Measurements from ENCODE around the gene MEOX2. TPM values are rescaled to one million over a fixed set of nuclear protein-coding genes. Genes with fewer than 3 reads are reported as not detected.

Gene MEOX2
- total and polyA plus RNA-seq, 4 donors = 3.0 to 103 (median 13.6) TPM

DNA sequence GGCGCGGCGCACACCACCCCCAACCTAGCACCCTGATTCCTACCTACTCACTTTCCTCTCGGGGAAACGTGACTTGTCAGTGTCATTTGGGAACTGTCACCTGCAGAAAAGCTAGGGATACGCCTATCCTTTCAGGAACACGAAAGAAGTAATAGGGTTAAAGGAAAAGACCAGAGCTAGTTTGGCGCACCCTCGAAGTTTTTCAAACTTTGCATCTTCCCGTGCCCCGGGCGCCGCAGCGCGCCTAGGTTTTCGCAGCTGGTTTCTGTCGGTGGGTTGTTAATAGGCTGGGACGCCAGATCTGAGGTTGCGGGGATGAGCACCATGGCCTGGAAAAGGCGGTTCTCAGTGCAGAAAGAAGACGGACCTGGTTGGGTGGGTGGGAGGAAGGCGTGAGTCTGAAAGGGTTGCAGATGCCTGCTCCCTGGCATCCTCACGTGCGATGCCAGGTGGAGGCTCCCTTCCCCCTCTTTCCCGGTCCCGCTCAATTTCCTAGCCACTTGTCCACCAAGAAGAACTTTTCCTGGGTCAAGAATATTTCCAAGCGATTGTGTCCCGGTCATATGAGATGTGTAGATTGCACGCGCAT, 568 bp upstream of the MEOX2 start:
- Histone ChIP-seq H3K27me3 (ENCODE audit: control insufficient read depth in 3 of 3, insufficient read depth in 3 of 3, low read length in 2 of 3) (peaks cover 0 to 65% (median 3%) of the 10 kb centered on the region in 3 donors), H3K36me3 (ENCODE audit: control insufficient read depth in 4 of 4, insufficient read depth in 4 of 4, low read length in 4 of 4) (peaks cover 0 to 31% (median 0%) of the 10 kb centered on the region in 4 donors), H3K9ac (ENCODE audit: insufficient read depth in 1 of 2, low read length in 2 of 2) (peak overlapping the region; percentile 42 to 62), H3K4me1 (ENCODE audit: control insufficient read depth in 5 of 5, insufficient read depth in 5 of 5, low read length in 5 of 5) (peaks cover 0 to 17% (median 3%) of the 10 kb centered on the region in 5 donors), H3K27ac (ENCODE audit: low read depth in 1 of 2, low read length in 1 of 2) (peak overlapping the region; percentile 75 to 79), H3K9me3 (ENCODE audit: control insufficient read depth in 4 of 4, insufficient read depth in 3 of 4, low read length in 3 of 4) (peaks cover 0 to 7% (median 0%) of the 10 kb centered on the region in 4 donors), H3K4me3 (peak overlapping the region; percentile 0)
- WGBS, 2 donors = 5 to 6% methylated on average over 30 of the region's 30 CpGs
- ATAC-seq (ENCODE audit: insufficient read depth, low FRiP score) (no peak), DNase-seq (peak in 1 of 3 donors; percentile 61)
- TF ChIP-seq, protein P1, sequence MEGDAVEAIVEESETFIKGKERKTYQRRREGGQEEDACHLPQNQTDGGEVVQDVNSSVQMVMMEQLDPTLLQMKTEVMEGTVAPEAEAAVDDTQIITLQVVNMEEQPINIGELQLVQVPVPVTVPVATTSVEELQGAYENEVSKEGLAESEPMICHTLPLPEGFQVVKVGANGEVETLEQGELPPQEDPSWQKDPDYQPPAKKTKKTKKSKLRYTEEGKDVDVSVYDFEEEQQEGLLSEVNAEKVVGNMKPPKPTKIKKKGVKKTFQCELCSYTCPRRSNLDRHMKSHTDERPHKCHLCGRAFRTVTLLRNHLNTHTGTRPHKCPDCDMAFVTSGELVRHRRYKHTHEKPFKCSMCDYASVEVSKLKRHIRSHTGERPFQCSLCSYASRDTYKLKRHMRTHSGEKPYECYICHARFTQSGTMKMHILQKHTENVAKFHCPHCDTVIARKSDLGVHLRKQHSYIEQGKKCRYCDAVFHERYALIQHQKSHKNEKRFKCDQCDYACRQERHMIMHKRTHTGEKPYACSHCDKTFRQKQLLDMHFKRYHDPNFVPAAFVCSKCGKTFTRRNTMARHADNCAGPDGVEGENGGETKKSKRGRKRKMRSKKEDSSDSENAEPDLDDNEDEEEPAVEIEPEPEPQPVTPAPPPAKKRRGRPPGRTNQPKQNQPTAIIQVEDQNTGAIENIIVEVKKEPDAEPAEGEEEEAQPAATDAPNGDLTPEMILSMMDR (IDR thresholded peaks at IDR 0.05; ENCODE audit: control extremely low read depth, extremely low read depth) = no peak

DNA sequence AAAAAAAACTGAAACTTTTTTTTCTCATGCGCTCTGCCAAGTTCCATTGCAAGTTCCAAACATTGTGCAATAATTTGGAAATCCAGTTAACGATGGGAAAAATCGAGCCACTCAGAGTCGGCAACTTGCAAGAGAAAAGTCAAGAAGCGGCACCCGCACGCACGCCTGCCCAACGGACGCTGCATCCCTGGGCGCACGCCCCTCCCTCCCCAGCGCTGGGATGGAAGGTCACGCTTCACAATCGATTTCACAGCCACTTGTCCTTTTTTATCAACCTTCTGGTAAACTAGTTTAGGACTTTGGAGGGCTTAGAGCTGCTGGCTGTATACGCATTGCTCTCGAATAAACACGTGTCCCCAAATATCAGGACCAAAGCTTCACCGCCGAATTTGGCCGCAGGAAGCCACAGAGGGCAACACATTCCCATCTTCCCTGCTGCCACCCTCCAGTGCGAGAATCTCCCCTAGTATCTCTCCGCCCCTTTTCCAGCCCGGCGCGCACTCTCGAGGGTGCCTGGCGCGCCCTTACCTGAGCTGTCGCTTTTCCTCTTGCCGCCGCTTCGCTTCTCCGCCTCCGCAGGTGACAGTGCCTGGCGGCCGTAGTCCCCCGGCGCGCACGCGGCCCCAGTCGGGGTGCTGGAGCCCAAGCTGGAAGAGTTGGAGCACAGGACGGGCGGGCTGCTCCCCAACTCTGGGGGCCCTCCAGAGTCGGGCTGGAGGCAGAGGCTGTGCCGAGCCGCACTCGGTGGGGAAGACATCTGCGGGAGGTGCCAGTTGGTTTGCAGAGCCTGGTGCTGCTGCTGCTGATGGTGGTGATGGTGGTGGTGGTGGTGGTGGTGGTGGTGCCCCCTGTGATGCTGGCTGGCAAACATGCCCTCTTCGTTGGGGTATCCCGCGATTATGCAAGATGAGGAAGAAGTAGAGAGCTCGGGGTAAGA, 857 bp downstream of the MEOX2 start:
- peak; percentile 5 for ATAC-seq (ENCODE audit: insufficient read depth, low FRiP score)
- peaks cover 0 to 65% (median 3%) of the 10 kb centered on the region in 3 donors for H3K27me3 ChIP-seq (ENCODE audit: control insufficient read depth in 3 of 3, insufficient read depth in 3 of 3, low read length in 2 of 3)

DNA sequence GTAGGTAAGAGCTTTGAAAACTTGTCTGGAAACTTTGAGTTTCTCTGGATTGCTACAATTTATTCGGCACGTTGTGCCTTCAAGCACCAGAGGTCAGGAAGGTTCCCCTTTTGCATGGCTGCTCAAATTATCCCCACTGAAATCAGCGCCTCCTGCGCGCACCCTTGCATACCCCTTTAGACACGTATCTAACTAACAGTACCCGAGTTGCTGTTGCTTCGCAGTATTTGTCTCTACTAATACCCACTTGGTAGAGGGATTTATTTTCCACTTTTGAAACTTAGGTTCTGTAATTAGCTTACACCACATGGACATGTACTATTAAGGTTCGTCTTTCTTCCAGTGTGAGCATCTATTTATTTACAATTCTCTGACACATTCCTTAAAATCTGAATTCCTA, 1.6 kb downstream of the MEOX2 start:
- Histone ChIP-seq H3K4me1 (ENCODE audit: control insufficient read depth in 5 of 5, insufficient read depth in 5 of 5, low read length in 5 of 5) (peaks cover 0 to 17% (median 3%) of the 10 kb centered on the region in 5 donors), H3K4me3 (no peak overlapping the region), H3K9me3 (ENCODE audit: control insufficient read depth in 4 of 4, insufficient read depth in 3 of 4, low read length in 3 of 4) (peaks cover 0 to 7% (median 0%) of the 10 kb centered on the region in 4 donors), H3K9ac (ENCODE audit: insufficient read depth in 1 of 2, low read length in 2 of 2) (peak overlapping the region; percentile 72 to 99), H3K27ac (ENCODE audit: low read depth in 1 of 2, low read length in 1 of 2) (peak overlapping the region in 1 of 2 donors; percentile 69), H3K36me3 (ENCODE audit: control insufficient read depth in 4 of 4, insufficient read depth in 4 of 4, low read length in 4 of 4) (peaks cover 0 to 40% (median 0%) of the 10 kb centered on the region in 4 donors), H3K27me3 (ENCODE audit: control insufficient read depth in 3 of 3, insufficient read depth in 3 of 3, low read length in 2 of 3) (peaks cover 0 to 59% (median 3%) of the 10 kb centered on the region in 3 donors)
- peak; percentile 68 to 86 (median 83) for DNase-seq
- TF ChIP-seq, protein P1 (IDR thresholded peaks at IDR 0.05; ENCODE audit: control extremely low read depth, extremely low read depth) = no peak
- ATAC-seq (ENCODE audit: insufficient read depth, low FRiP score) = no peak
- 14 to 17% methylated on average over 9 of the region's 9 CpGs for WGBS, 2 donors

More for the DNA sequence above, 857 bp downstream of the MEOX2 start:
- H3K4me1 ChIP-seq (ENCODE audit: control insufficient read depth in 5 of 5, insufficient read depth in 5 of 5, low read length in 5 of 5) = peaks cover 0 to 17% (median 3%) of the 10 kb centered on the region in 5 donors
- H3K9me3 ChIP-seq (ENCODE audit: control insufficient read depth in 4 of 4, insufficient read depth in 3 of 4, low read length in 3 of 4) = peaks cover 0 to 7% (median 0%) of the 10 kb centered on the region in 4 donors
- peak overlapping the region; percentile 91 to 99 for H3K9ac ChIP-seq (ENCODE audit: insufficient read depth in 1 of 2, low read length in 2 of 2)
- peak overlapping the region; percentile 76 to 85 for H3K27ac ChIP-seq (ENCODE audit: low read depth in 1 of 2, low read length in 1 of 2)
- 2 to 3% methylated on average over 53 to 54 of the region's 54 CpGs for WGBS, 2 donors
- DNase-seq = peak in 2 of 3 donors; percentile 70 to 82
- TF ChIP-seq, protein P1 (IDR thresholded peaks at IDR 0.05; ENCODE audit: control extremely low read depth, extremely low read depth) = no peak
- H3K36me3 ChIP-seq (ENCODE audit: control insufficient read depth in 4 of 4, insufficient read depth in 4 of 4, low read length in 4 of 4) = peaks cover 0 to 36% (median 0%) of the 10 kb centered on the region in 4 donors
- H3K4me3 ChIP-seq = peak overlapping the region; percentile 42

Measured in lung (tissue), 12 donors.